GM13976 (cell line): ENCODE measurements around the gene FRYL.

Experiments used
- DNase-seq: peaks from one replicate; pipeline ENCODE4 v3.0.0; 2012; ENCODE audit warnings: low spot score
- CTCF ChIP-seq: IDR thresholded peaks from 2 replicates; pipeline ENCODE4 v1.5.1; 2012; ENCODE audit warnings: borderline replicate concordance, mild to moderate bottlenecking; ENCODE audit not compliant: insufficient read depth; ENCODE audit errors: extremely low read depth, missing control alignments, control extremely low read depth
- in situ Hi-C: fragments of 300-500 bp; cut with MboI; formaldehyde crosslinking; loops from one replicate; pipeline ENCODE4 v1.12.0; 2022; ENCODE audit warnings: low sequenced_read_pairs, mixed read lengths, inconsistent platforms; ENCODE audit not compliant: unreplicated experiment

The FRYL gene

GRCh38 chr4:48623182-48623780, 156.8 kb downstream of the FRYL start:
- no peak for DNase-seq
- no peak for TF ChIP-seq CTCF
- in situ Hi-C loops = no loop called here

- in situ Hi-C loops = no loop called here
These were observed 159.2 kb downstream of the FRYL start for GRCh38 chr4:48620831-48621230.

GRCh38 chr4:48620093-48620492, 160.0 kb downstream of the FRYL start:
- no peak for TF ChIP-seq CTCF
- no peak for DNase-seq
- in situ Hi-C loops = no loop called here

More at GRCh38 chr4:48620831-48621230, 159.2 kb downstream of the FRYL start:
- no peak for TF ChIP-seq CTCF
- no peak for DNase-seq

GRCh38 chr4:48604527-48604926, 175.6 kb downstream of the FRYL start:
- in situ Hi-C loops = loop anchor here (10.0 kb wide), 1 partner anchor 160 kb away; no protein-coding TSS in a partner anchor
- TF ChIP-seq CTCF = no peak
- DNase-seq = no peak

- in situ Hi-C loops = loop anchor here (10.0 kb wide), 1 partner anchor 161 kb away; no protein-coding TSS in a partner anchor
- TF ChIP-seq CTCF = no peak
- no peak for DNase-seq
These were observed 176.0 kb downstream of the FRYL start for GRCh38 chr4:48604041-48604440.

GRCh38 chr4:48603366-48604003, 176.6 kb downstream of the FRYL start:
- in situ Hi-C loops = loop anchor here (10.0 kb wide), 1 partner anchor 161 kb away; no protein-coding TSS in a partner anchor
- DNase-seq = no peak
- TF ChIP-seq CTCF = no peak
